Stimulated activated effector memory CD8-positive, alpha-beta T cell treated with anti-CD3 and anti-CD28 coated beads, Interleukin-12 subunit alpha, Interleukin-12 subunit beta, amount 100 ng/mL, for 72 hours (primary cell): ENCODE results near the gene RAI1.
A peak's percentile ranks its signal among the peaks of the same experiment; 100 is the strongest.
"Not testable (repeated sequence)": the region's sequence is repeated elsewhere in the genome, so short reads cannot be mapped to it uniquely, and the experiment has no call there.

Experiments
- ATAC-seq: fragments of 150-1000 bp; cut with Tn5 transposase; 2 replicates; pipeline ENCODE4 v1.10.0; 2021
- DNase-seq, 2 donors: peaks; one replicate each; pipeline ENCODE4 v3.0.0; 2021 to 2022; ENCODE audit warnings: low spot score in 2 of 2
- H3K27ac Mint-ChIP-seq: one replicate; pipeline ENCODE4 v1.8.0; 2022; ENCODE audit warnings: mild to moderate bottlenecking, mixed read lengths
- H3K36me3 Mint-ChIP-seq: one replicate; pipeline ENCODE4 v1.8.0; 2022; ENCODE audit warnings: mild to moderate bottlenecking, mixed read lengths
- H3K4me1 Mint-ChIP-seq: one replicate; pipeline ENCODE4 v1.8.0; 2022; ENCODE audit warnings: mixed read lengths
- H3K4me3 Mint-ChIP-seq: one replicate; pipeline ENCODE4 v1.8.0; 2022; ENCODE audit warnings: mild to moderate bottlenecking, mixed read lengths
- H3K9me3 Mint-ChIP-seq: one replicate; pipeline ENCODE4 v1.8.0; 2022; ENCODE audit warnings: mixed read lengths

RAI1 gene

GRCh38 chr17:17682737-17683680 lies 1.8 kb downstream of the RAI1 start:
- peak overlapping the region; percentile 78 for H3K4me3 Mint-ChIP-seq
- ATAC-seq: peak; percentile 63
- DNase-seq: peak in 1 of 2 donors; percentile 40
- H3K36me3 Mint-ChIP-seq: no peaks in the 10 kb centered on the region
- H3K4me1 Mint-ChIP-seq: peaks cover 41% of the 10 kb centered on the region
- peak overlapping the region; percentile 88 for H3K27ac Mint-ChIP-seq
- H3K9me3 Mint-ChIP-seq: no peaks in the 10 kb centered on the region

GRCh38 chr17:17683710-17684365 lies 2.6 kb downstream of the RAI1 start:
- ATAC-seq: no peak
- Mint-ChIP-seq H3K4me1 (peaks cover 41% of the 10 kb centered on the region), H3K9me3 (no peaks in the 10 kb centered on the region), H3K27ac (peak overlapping the region; percentile 75), H3K36me3 (no peaks in the 10 kb centered on the region), H3K4me3 (peak overlapping the region; percentile 78)
- no peak for DNase-seq

- no peak overlapping the region for H3K4me3 Mint-ChIP-seq
- H3K9me3 Mint-ChIP-seq: no peaks in the 10 kb centered on the region
- H3K36me3 Mint-ChIP-seq: no peaks in the 10 kb centered on the region
- H3K27ac Mint-ChIP-seq: peak overlapping the region; percentile 72
- DNase-seq (no peak), ATAC-seq (no peak)
- H3K4me1 Mint-ChIP-seq: peaks cover 41% of the 10 kb centered on the region
Observed at GRCh38 chr17:17684906-17685774, 3.9 kb downstream of the RAI1 start.

- H3K4me1 Mint-ChIP-seq: peaks cover 37% of the 10 kb centered on the region
- DNase-seq (no peak), ATAC-seq (no peak)
- peak overlapping the region; percentile 72 for H3K27ac Mint-ChIP-seq
- H3K36me3 Mint-ChIP-seq: no peaks in the 10 kb centered on the region
- H3K4me3 Mint-ChIP-seq: no peak overlapping the region
- no peaks in the 10 kb centered on the region for H3K9me3 Mint-ChIP-seq
Observed at GRCh38 chr17:17685775-17686291, 4.6 kb downstream of the RAI1 start.

GRCh38 chr17:17689312-17689711 lies 8.1 kb downstream of the RAI1 start:
- ATAC-seq (no peak), DNase-seq (no peak)
- H3K36me3 Mint-ChIP-seq: peaks cover 10% of the 10 kb centered on the region
- no peak overlapping the region for H3K4me3 Mint-ChIP-seq
- H3K9me3 Mint-ChIP-seq: no peaks in the 10 kb centered on the region
- no peak overlapping the region for H3K27ac Mint-ChIP-seq
- peaks cover 61% of the 10 kb centered on the region for H3K4me1 Mint-ChIP-seq

GRCh38 chr17:17690233-17690632 lies 9.0 kb downstream of the RAI1 start:
- H3K4me3 Mint-ChIP-seq, H3K9me3 Mint-ChIP-seq, DNase-seq, ATAC-seq: not testable (repeated sequence)
- peaks cover 57% of the 10 kb centered on the region for H3K4me1 Mint-ChIP-seq
- H3K27ac Mint-ChIP-seq: peak overlapping the region; percentile 98
- H3K36me3 Mint-ChIP-seq: peaks cover 16% of the 10 kb centered on the region

- no peak overlapping the region for H3K4me3 Mint-ChIP-seq
- ATAC-seq: no peak
- peaks cover 58% of the 10 kb centered on the region for H3K4me1 Mint-ChIP-seq
- no peaks in the 10 kb centered on the region for H3K9me3 Mint-ChIP-seq
- DNase-seq: no peak
- H3K27ac Mint-ChIP-seq: peak overlapping the region; percentile 98
- peaks cover 21% of the 10 kb centered on the region for H3K36me3 Mint-ChIP-seq
Observed at GRCh38 chr17:17691468-17692263, 10.4 kb downstream of the RAI1 start.

- H3K4me3 Mint-ChIP-seq: peak overlapping the region; percentile 82
- H3K36me3 Mint-ChIP-seq: peaks cover 21% of the 10 kb centered on the region
- H3K27ac Mint-ChIP-seq: peak overlapping the region; percentile 98
- no peaks in the 10 kb centered on the region for H3K9me3 Mint-ChIP-seq
- DNase-seq (no peak), ATAC-seq (no peak)
- H3K4me1 Mint-ChIP-seq: peaks cover 58% of the 10 kb centered on the region
Observed at GRCh38 chr17:17692353-17693252, 11.3 kb downstream of the RAI1 start.

- DNase-seq: peak in 1 of 2 donors; percentile 12
- H3K27ac Mint-ChIP-seq: peak overlapping the region; percentile 98
- peaks cover 21% of the 10 kb centered on the region for H3K36me3 Mint-ChIP-seq
- H3K4me3 Mint-ChIP-seq: peak overlapping the region; percentile 82
- H3K4me1 Mint-ChIP-seq: peaks cover 60% of the 10 kb centered on the region
- no peaks in the 10 kb centered on the region for H3K9me3 Mint-ChIP-seq
- no peak for ATAC-seq
Observed at GRCh38 chr17:17693253-17694168, 12.3 kb downstream of the RAI1 start.

- peak overlapping the region; percentile 82 for H3K4me3 Mint-ChIP-seq
- peaks cover 60% of the 10 kb centered on the region for H3K4me1 Mint-ChIP-seq
Observed at GRCh38 chr17:17694169-17695081, 13.2 kb downstream of the RAI1 start.

GRCh38 chr17:17696085-17696484 lies 14.8 kb downstream of the RAI1 start:
- H3K4me1 Mint-ChIP-seq: peaks cover 60% of the 10 kb centered on the region
- H3K4me3 Mint-ChIP-seq: peak overlapping the region; percentile 82
- peak overlapping the region; percentile 98 for H3K27ac Mint-ChIP-seq
- H3K9me3 Mint-ChIP-seq: no peaks in the 10 kb centered on the region
- DNase-seq (no peak), ATAC-seq (no peak)
- H3K36me3 Mint-ChIP-seq: peaks cover 21% of the 10 kb centered on the region

More at GRCh38 chr17:17694169-17695081, 13.2 kb downstream of the RAI1 start:
- ATAC-seq (peak; percentile 78), DNase-seq (peak; percentile 68 to 87)
- Mint-ChIP-seq H3K27ac (peak overlapping the region; percentile 98), H3K36me3 (peaks cover 21% of the 10 kb centered on the region), H3K9me3 (no peaks in the 10 kb centered on the region)
